ENCODE data around the gene MFSD6. TPM values are rescaled to one million over a fixed set of nuclear protein-coding genes. Genes with fewer than 3 reads are reported as not detected.
A peak's percentile ranks its signal among the peaks of the same experiment; 100 is the strongest.

The MFSD6 gene
- total and polyA plus RNA-seq, 12 donors = 9.3 to 253 (median 93.4) TPM

DNA sequence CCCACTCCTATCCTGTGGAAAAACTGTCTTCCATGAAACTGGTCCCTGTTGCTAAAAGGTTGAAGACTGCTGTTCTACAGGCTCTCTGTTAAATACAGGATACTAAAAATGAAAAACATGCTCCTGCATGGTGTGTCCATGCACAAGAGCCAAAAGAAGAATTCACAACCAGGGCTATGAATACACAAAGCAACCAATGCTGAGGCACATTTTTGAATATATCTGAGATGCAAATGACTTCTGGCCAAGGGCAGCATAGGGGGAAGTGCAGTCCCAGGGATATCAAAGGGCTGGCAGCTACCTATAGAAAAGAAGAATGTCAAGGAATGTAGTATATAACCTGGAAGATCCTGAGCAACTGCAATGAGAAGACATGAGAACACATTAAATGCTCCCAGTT, 119.8 kb downstream of the MFSD6 start:
- no peak for DNase-seq
- no peaks in the 10 kb centered on the region for H3K4me1 ChIP-seq (replicated peaks in 1 of 2)
- TF ChIP-seq CTCF (IDR thresholded peaks at IDR 0.05) (no peak), POLR2A (IDR thresholded peaks at IDR 0.05) (no peak)
- intact Hi-C loops (cut with DNase I) = no loop called here
- H3K27ac ChIP-seq = no peak overlapping the region
- H3K9me3 ChIP-seq (replicated peaks in 1 of 3) = no peaks in the 10 kb centered on the region
- no peaks in the 10 kb centered on the region for H3K36me3 ChIP-seq (replicated peaks in 1 of 2)
- H3K27me3 ChIP-seq = no peaks in the 10 kb centered on the region
- H3K4me3 ChIP-seq = no peak overlapping the region

GRCh38 chr2:190528521-190529001, 120.4 kb downstream of the MFSD6 start:
- no peak for DNase-seq
- Histone ChIP-seq H3K9me3 (replicated peaks in 1 of 3) (no peaks in the 10 kb centered on the region), H3K27ac (no peak overlapping the region), H3K36me3 (replicated peaks in 1 of 2) (no peaks in the 10 kb centered on the region), H3K4me1 (replicated peaks in 1 of 2) (peaks cover 0 to 4% of the 10 kb centered on the region in 2 donors), H3K4me3 (no peak overlapping the region), H3K27me3 (no peaks in the 10 kb centered on the region)
- intact Hi-C loops (cut with DNase I) = no loop called here
- WGBS, 4 donors = 73 to 91% (median 84%) methylated on average over 1 of the region's 1 CpG
- TF ChIP-seq CTCF (IDR thresholded peaks at IDR 0.05) = no peak
- no peak for TF ChIP-seq POLR2A (IDR thresholded peaks at IDR 0.05)

- no peaks in the 10 kb centered on the region for H3K9me3 ChIP-seq (replicated peaks in 1 of 3)
- no peak for DNase-seq
- H3K4me3 ChIP-seq = no peak overlapping the region
- peak overlapping the region in 1 of 5 donors; percentile 27 for H3K27ac ChIP-seq
- no peaks in the 10 kb centered on the region for H3K27me3 ChIP-seq
- 64 to 73% (median 66%) methylated on average over 3 of the region's 3 CpGs for WGBS, 4 donors
- TF ChIP-seq POLR2A (IDR thresholded peaks at IDR 0.05) = no peak
- TF ChIP-seq CTCF (IDR thresholded peaks at IDR 0.05) = no peak
- peaks cover 0 to 8% of the 10 kb centered on the region in 2 donors for H3K4me1 ChIP-seq (replicated peaks in 1 of 2)
- H3K36me3 ChIP-seq (replicated peaks in 1 of 2) = no peaks in the 10 kb centered on the region
- intact Hi-C loops (cut with DNase I) = loop anchor here (10.0 kb wide), 2 partner anchors 115 to 125 kb away; partner anchors contain the start of gene NAB1 (in 1 of the 2)
Observed at GRCh38 chr2:190529486-190530247, 121.5 kb downstream of the MFSD6 start.

DNA sequence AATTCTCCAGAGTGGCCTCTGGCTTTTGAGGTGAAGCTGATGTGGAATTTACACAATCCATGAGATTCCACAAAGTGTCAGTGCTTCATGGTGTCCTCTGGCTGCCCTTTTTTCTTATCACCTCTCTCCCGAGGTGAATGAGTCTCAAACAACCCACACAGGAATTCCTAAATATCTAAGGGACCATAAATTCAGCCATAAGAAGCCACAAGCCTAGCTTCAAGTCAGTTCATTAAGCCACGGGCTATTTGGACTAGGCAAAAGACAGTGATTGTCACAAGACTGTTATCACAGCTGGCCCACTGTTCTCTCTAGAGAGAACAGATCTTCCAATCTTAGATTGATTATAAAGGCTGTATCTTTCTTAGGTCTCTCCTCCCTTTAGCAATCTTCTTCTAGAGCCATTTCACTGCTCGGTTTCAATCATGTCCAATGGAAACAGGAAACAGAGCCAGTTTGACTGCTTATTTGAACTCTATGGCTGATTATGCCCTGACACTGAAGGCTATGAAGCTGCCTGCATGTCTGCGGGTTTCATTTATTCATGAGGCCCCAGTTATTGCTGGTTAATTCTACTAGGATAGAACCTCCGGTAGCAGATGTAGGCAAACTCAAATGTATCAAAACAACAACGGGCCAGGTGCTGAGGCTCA, 122.2 kb downstream of the MFSD6 start:
- H3K27ac ChIP-seq = peak overlapping the region in 2 of 5 donors; percentile 27 to 33
- WGBS, 4 donors = 57 to 68% (median 60%) methylated on average over 6 of the region's 6 CpGs
- no peak overlapping the region for H3K4me3 ChIP-seq
- peaks cover 0 to 11% of the 10 kb centered on the region in 2 donors for H3K4me1 ChIP-seq (replicated peaks in 1 of 2)
- intact Hi-C loops (cut with DNase I) = loop anchor here (10.0 kb wide), 2 partner anchors 114 to 124 kb away; partner anchors contain the start of gene NAB1 (in 1 of the 2)
- no peak for DNase-seq
- H3K27me3 ChIP-seq = no peaks in the 10 kb centered on the region
- no peaks in the 10 kb centered on the region for H3K9me3 ChIP-seq (replicated peaks in 1 of 3)
- TF ChIP-seq POLR2A (IDR thresholded peaks at IDR 0.05) (no peak), CTCF (IDR thresholded peaks at IDR 0.05) (no peak)
- no peaks in the 10 kb centered on the region for H3K36me3 ChIP-seq (replicated peaks in 1 of 2)
